Transverse colon (tissue), 4 donors: ENCODE data around the gene BATF2.

Source experiments
- EP300 ChIP-seq: sonication (generic); formaldehyde crosslinking; IDR thresholded peaks from one replicate; pipeline ENCODE4 v1.6.1; 2017; ENCODE audit warnings: antibody characterized with exemption, low read depth
- POLR2A ChIP-seq: fragments of 450-650 bp; IDR thresholded peaks from one replicate; pipeline ENCODE4 v1.6.1; 2016; ENCODE audit warnings: antibody characterized with exemption, mild to moderate bottlenecking, moderate library complexity
- POLR2AphosphoS5 ChIP-seq, 3 donors: sonication (generic); formaldehyde crosslinking; IDR thresholded peaks; one replicate each; pipeline ENCODE4 v1.6.1; 2016; ENCODE audit warnings: antibody characterized with exemption in 3 of 3
- TF ChIP-seq, protein P1 (sequence below), 5 experiments: fragments of 200-600 bp in 3 of 5; fragments of 450-650 bp in 2 of 5; sonication (generic) in 3 of 5; IDR thresholded peaks; 1 replicate in 2 of 5; 2 replicates in 3 of 5; pipeline ENCODE4 v1.5.1; 2016 to 2017; ENCODE audit warnings: antibody characterized with exemption in 5 of 5, inconsistent platforms in 3 of 5, mild to moderate bottlenecking in 2 of 5, moderate library complexity in 1 of 5

DNA sequence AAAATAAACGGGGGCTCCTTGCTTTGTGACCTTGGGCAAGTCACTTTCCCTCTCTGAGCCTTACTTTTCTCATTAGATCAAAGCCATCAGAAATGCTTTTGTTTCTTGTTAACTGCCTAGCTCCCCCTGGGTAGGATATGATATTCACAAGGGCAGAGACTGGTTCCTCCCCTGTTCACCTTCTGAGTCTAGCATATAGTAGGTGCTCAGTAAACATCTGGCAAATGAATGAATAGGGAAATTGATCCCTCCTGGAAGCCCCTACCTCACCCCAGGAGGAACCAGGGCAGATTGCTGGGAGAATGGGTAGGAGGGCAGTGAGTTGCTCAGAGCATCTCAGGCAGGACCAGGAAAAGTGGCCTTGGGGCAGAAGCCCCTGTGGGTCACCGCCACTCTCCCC lies 37.7 kb upstream of the BATF2 start:
- TF ChIP-seq, protein P1, sequence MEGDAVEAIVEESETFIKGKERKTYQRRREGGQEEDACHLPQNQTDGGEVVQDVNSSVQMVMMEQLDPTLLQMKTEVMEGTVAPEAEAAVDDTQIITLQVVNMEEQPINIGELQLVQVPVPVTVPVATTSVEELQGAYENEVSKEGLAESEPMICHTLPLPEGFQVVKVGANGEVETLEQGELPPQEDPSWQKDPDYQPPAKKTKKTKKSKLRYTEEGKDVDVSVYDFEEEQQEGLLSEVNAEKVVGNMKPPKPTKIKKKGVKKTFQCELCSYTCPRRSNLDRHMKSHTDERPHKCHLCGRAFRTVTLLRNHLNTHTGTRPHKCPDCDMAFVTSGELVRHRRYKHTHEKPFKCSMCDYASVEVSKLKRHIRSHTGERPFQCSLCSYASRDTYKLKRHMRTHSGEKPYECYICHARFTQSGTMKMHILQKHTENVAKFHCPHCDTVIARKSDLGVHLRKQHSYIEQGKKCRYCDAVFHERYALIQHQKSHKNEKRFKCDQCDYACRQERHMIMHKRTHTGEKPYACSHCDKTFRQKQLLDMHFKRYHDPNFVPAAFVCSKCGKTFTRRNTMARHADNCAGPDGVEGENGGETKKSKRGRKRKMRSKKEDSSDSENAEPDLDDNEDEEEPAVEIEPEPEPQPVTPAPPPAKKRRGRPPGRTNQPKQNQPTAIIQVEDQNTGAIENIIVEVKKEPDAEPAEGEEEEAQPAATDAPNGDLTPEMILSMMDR (IDR thresholded peaks at IDR 0.05), result no peak
- TF ChIP-seq EP300, result no peak
- TF ChIP-seq POLR2A, result no peak
- no peak for TF ChIP-seq POLR2AphosphoS5 (IDR thresholded peaks at IDR 0.05)
